Activated effector memory CD4-positive, alpha-beta T cell treated with anti-CD3 and anti-CD28 coated beads, Interleukin-2, amount 50 U/mL, for 16 hours (primary cell): ENCODE measurements around the gene FKBP1A.

Experiments used
- DNase-seq: peaks from one replicate; pipeline ENCODE4 v3.0.0-alpha.2; 2020

The FKBP1A gene

DNA sequence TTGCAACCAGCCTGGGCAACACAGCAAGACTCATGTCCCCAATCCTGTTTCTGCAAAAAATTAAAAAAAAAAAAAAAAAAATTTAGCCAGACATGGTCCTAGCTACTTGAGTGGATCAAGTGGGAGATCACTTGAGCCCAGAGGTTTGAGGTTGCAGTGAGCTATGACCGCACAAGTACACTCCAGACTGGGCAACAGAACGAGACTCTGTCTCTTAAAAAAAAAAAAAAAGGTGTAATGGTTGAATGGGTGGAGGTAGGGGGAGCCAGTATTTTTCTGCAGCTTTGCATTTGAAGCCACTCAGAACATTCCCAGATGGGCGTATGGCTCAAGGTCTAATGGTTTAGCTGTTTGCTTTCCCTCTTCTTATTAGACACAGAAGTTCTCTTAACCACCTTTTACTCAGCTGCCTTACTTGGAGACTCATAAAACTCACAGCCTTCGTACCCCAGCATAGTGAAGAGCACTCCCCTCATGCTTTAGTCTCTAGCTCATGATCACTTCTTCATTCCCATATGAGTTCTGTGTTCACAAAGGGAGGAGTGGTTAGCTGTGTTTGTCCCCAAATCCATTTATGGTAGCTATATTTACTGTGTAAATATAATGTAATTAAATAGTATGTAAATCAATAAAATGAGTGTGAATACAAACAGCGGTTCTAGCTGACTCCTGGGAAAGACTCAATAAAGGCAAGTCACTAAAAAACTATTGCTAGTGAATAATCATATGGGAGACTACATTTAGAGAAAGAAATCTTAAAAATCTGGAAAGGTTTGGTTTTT lies 9.0 kb downstream of the FKBP1A start:
- DNase-seq = no peak

DNA sequence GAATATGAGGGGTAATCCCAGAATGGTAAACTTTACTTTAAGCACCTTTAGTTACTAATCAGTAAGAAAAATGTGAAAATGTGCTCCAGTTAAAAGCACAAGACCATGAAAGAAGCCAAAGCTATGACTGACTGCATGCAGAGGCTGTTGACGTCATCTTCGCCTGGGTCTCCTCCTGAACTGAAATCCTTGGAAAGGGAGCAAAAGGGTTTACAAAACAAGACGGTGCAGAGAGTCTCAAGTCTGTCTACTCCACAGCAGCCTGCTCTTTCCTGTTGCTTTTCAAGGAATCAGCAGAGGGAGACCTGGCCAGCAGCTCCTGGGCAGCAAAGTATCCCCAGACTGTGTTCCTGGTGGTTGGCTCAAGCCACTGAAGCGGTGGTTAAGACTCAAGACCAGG lies 10.2 kb downstream of the FKBP1A start:
- DNase-seq = no peak

DNA sequence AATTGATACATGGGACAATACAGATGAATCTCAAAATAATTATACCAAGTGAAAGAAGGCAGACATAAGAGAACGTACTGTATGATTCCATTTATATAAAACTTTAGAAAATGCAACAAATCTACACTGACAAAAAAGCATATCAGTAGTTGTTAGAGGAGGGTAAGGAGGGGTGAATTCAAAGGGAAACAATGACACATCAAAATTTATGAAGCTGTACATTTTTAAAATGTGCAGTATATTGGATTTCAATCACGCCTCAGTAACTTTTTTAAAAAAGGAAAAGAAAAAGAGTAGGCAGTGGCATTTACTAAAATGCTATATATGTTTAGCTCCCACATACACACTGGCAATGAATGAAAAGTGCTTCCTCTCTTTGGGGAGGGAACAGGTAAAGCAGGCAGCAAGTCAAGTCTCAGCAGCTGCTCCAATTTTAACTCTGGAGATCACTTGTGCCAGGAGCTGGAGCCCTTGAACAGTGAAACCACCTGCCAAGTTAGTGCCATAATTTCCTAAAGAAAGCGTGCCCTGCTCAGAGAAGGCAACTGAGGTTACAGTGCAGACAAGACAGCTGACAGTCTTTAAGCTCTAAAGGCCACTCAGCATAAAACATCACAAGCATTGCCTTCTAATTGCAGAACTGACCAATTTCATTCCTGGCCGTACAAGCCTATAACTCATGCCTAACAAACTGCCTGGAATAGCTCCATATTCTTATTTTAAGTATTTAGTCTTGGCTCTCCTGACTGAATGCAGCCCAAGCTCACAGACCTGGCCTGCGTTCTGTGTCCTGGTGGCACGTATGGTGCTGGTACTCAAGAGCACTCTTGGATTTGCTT lies 10.9 kb downstream of the FKBP1A start:
- DNase-seq = no peak

DNA sequence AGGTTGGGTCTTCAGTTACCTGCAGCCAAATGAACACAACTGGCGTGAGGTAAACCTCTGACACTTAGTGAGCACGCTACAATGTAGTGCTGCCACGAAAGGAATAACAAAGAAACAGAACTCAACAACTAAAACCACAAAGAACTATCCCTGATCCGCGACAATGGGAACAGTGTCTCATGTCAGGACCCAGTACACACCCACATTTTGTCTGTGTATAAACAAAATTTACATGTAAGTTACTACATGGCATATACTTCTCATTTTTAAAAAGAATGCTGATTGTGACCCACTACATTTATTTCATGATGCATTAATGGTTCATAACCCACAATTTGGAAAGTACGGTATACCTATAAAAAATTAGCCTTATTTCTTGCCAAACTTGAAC lies 14.1 kb downstream of the FKBP1A start:
- DNase-seq = no peak

DNA sequence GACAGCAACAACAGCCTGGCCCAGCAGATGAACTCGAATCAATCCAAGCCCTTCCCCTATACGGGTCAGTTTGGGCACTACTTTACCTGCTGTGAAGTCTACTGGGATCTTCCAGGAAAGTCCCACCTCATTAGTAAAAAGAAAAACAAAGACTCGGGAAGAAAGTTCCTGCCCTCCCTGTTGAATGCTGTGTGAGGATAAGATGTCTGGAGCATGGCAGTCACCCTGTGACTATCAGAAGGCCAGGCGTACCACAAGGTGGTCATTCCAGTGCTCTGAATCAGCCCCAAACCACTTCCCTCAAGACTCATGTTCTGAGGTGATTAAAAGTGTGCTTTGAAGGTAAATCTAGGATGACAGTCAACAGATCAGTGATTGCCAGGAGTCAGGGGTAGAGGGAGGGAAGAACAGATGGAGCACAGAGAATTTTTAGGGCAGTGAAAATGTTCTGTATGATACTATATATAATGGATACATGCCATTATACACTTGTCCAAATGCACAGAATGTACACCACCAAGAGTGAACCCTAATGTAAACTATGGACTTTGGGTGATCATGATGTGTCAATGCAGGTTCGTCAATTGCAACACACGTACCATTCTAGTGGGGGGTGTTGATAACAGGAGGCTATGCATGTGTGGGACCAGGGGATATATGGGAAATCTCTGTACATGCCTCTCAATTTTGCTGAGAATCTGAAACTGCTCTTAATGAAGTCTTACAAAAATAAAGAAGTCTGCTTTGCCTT lies 14.7 kb downstream of the FKBP1A start:
- no peak for DNase-seq

DNA sequence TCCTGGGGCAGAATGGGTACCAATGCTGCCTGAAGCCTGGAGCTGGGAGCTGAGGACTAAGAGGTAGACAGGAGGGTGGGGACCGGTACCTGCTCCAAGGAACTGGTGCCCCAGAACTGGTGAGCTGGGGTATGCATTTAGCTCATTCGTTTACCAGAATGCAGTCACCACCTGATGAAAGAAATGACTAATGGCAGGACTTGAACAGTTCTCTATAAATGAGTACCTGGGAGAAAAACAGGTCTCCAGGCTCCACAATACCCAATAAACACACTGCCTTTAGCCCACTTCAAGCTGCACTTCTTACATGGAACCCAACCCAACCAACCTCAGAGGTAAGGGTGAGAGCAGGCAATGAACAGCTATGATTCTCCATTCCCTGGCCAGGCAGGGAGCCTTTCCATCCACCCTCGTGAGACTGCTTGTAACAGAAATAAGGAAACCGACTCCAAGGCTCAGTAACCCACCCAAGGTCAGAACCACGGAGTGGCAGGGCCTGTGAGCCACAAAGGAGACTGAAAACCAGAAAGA lies 15.4 kb downstream of the FKBP1A start:
- DNase-seq = no peak

DNA sequence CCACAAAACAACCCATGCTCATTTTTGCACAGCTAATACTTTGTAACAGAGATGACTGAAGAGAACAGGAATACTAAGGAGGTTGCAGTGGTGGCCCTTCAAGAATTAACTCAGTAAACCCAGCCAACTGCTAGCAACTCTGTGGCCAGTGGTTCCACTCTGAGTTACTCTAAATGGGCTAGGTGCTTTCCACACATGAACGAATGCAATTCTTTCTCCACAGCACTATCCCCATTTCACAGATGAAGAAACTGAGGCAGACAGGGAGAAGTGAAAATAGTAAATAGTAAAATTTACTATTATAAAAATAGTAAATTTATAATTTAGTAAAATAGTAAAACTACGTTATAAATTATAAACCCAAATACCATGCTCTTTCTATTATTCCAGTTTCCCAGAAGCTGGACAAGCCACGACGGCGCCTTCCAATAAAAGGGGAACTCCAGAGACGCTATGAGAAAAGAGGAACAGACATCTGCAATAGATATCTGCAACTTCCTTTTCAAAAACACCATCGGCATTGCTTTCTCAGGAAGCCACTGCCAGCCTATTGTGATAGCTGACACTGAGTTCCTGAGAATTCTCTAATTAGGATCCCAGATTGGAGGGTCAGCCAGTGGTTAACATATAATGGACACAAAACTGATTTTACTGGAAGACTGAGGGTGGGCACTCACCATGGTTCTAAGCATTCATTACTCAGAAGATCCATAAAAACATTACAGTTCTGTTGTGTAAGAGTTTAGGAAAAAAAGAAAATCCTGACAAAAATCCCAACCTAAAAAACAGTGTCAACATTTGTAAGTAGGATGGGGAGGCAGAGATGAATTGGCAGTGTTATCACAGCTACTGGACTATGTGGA lies 16.2 kb downstream of the FKBP1A start:
- DNase-seq = no peak

DNA sequence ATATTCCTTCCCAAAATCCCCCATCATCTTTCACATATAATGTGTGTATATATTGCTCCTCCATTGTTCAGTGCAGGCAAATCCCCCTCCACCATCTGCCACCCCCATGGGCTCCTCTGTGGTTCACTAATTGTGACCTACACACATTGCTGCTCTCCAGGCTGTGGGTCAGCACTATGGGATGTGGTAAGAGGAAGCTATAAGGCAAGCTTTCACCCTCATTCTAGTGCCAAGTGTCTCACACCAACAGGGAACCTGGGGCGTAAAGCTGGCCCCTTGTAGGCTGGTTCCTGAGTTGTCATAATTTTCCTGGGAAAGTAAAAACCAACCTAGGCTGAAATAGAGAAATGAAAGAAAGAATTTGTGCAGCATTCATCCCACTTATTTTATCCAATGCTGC lies 16.8 kb downstream of the FKBP1A start:
- DNase-seq = no peak

DNA sequence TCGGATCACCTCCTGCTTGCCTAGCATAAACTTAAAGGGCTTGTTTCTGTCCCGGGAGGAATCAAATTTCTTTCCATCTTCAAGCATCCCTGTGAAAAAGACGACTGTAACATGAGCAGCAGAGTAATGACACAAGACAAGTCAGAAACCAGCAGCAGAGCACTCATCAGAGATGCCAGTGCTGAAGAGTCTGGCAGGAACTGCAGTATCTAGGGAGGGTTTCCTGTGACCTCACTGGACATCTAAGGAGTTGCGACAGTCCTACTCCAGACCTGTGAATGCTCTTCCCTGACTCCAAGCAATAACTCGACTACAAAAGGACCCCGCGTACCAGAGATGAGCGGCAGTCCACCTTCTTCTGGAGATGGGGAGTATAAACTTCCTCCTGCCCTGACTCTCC lies 17.3 kb downstream of the FKBP1A start:
- DNase-seq = no peak

DNA sequence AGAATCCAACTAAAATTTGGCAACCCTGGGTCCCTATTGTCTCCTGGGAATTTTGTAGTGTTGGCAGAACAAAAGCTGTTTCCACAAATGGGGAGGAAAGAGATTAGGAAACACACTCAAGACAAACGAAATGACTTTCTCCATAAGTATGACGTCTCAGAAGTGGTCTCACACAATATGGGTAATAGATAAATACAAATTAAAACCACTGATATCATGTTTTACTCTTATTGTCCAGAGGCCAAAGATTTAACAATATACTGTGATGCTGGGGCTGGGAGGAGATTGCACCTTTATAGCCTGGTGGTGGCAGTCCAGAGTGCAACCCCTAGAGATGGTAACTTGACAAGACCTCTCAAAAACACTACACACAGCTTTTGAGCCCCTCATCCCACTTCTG lies 18.6 kb downstream of the FKBP1A start:
- no peak for DNase-seq

DNA sequence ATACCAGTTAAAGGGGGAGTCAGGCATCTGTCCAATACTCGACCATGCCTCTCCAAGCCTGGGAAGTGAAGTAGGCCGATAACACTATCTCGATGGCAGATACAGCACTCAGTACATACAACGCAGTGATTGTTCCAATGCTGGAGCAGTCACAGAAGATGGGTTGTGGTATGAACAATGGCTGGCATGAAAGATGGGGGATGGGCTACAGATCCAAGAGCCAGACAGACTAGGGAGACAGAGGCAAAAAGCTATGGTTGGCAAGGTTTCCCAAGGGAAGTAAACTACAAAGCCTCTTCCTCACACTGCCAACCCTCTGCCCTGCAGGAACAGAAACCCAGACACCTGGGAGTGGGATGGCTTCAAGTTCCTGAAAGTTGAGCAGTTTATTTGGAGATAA lies 19.2 kb downstream of the FKBP1A start:
- no peak for DNase-seq

DNA sequence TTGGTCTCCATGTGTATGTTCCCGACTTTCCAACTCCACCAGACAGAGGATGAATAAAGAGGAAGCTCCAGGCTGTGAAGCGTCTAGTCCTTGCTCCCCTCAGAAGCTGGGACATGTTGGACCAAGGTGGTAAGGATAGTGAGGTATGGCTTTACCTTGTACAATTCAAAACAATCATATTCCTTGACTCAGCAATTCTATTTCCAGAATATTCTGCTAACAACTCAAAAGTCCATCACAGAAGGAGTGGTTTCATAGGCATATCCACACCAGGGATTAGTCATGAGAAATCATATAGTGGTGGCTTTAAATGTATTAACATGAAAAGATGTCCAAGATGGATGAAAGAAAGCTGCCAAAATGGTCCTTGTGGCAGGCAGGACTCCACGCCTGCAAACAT lies 19.8 kb downstream of the FKBP1A start:
- no peak for DNase-seq

DNA sequence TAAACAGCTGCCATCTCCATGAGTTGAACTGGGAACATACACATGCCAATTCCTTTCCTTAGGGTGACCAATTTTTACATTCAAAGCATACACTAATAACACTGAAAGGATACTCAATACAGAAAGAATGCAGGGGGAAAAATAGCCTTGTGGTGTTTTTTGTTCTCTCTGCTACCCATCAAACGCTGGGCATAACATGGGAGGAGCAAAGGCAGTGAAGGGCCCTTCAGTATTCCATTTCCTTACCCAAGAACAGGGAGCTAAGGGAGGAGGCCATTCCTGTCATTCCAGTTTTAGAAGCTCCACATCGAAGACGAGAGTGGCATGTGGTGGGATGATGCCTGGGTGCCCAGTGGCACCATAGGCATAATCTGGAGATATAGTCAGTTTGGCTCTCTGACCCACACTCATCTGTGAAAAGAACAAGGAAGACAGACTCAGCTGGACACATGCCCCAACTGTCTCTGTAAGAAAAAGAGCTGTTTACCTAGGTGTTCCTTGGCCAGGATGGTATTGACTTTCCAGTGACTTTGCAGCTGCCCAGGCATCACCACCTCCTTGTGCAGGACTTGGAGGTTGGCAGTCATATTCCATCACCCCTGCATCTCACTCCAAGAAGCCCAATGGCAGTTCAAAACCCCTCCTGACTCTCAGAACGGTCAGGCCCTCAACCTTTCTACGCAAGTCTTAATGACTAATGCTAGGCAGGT lies 20.9 kb downstream of the FKBP1A start:
- DNase-seq = no peak

DNA sequence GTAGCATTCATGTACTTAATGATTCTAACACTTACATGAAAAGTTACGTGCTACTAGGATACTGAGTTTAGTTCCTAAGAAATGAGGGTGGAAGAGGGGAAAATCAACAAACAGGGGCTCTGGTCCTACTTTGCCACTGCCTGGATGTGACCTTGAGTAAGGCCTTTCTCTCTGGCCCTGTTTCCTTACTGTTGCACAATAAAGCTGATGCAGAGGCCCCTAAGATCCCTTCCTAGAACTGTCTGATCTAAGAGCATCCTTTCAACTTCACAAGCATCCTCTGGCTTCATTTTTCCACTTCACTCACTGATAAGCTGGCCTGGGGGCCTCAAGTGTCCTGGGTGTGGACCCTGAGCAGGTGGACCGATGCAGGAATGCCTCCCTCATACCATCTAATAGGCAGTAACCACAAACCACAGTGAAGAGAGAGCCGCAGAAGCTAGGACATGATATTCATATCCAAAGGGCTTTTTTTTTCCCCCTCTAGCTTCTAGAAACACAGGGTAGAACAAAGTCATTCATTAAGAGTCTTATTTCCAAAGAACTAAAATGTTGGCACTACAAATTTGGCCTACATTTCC lies 21.6 kb downstream of the FKBP1A start:
- no peak for DNase-seq

DNA sequence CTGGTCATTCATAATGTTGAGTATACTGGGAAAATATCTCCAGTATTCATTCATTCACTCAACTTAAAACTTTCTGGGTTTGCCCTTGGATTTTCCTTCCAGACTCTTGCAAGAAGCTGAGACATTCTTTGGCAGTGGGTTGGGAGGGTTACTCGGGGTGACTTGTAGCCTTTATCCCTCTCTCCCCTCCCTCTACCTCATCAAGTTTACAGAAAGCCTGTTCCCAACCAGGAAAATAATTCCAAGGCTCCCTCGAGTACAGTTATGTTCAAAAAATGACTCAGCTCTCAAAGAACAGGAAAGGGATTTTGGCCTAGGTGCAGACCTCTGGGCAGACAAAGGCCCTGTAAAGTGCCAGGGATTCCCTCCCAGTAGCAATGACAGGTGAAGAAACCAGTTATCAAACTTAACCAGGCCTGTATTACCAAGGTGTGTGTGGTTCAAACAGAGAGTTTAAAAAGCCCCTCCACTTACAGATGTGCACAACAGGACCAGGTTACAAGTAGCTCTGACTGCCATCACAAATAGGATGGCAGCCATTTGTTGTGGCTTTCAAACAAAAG lies 22.2 kb downstream of the FKBP1A start:
- no peak for DNase-seq

DNA sequence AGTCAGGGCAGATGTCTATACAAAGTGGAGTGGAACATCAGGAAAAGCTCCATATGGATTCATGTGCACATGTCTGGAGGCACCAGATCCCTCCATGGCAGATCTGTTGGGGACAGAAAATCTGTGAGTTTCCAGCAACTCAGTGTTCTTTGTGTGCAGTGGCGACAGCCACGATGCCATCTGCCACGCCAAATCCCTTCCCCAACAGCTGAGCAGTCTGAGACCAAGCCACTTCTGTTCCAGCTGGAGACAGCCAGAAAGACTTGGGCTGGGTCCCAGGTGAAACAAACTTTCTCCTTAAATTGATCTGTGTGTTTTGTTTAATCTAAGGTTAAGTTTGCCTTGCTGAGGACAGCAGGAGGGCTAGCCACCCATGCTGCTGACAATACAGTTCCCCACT lies 22.9 kb downstream of the FKBP1A start:
- no peak for DNase-seq

DNA sequence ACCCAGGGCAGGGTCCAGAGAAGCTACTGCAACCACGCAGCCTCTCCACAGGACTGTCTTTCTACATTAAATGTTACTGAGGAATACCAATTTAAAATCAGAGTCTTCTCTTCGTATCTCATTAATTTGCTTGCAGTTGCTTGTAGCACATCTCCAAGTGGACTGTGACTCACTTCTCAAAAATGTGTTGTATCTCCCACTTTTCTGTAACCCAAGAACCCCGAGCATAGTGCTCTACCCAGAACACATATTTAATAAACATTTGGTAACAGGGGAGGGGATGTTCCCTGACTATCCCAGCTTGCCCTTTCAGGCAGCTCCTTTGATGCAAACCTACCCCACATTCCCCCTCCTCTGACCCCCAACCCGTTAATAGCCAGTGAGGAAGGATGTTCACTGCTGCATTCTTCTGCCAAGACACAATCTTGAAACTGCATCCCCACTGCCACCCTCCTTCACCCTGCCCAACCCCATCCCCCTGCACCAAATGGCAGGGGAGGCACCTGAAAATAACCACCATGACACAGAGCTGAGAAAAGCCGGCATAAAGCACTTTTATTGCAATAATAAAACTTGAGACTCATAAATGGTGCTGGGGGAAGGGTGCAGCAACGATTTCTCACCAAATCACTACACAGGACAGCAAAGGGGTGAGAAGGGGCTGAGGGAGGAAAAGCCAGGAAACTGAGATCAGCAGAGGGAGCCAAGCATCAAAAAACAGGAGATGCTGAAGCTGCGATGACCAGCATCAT lies 24.2 kb downstream of the FKBP1A start:
- DNase-seq = no peak

DNA sequence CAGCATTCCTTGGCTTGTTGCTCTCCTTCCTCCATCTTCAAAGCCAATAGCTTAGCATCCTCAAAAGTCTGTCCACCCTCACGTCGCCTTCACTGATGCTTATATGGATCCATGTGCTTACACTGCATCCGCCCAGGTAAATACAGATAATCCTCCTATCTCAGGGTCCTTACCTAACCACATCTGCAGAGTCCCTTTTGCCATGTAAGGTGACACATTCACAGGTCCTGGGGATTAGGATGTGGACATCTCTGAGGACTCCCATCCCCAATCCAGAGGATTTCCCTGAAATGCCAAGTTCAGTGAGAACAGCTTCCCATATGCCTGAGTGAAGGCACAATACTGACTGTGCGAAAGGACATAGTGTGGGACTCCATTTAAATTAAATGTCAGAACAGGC lies 25.4 kb downstream of the FKBP1A start:
- DNase-seq = no peak

DNA sequence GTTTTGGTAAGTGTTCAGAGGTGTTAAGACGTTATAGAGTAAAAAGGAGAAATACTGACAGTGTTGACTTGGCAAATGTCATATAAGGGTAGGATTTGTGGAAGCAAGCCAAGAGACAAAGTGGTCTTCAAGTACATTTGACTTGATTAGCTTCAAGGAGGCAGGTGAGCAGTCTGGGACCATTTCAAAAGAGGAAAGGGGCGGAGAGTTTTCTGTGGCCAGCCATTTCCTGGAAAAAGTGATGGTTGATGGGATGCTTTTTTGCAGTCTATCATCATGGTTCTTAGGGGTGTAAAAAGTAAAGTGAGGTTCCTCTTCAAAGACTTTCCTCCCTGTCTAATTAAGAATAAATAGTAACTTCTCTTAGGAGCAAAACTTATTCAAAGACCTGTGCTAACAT lies 28.7 kb downstream of the FKBP1A start:
- peak; percentile 78 for DNase-seq

DNA sequence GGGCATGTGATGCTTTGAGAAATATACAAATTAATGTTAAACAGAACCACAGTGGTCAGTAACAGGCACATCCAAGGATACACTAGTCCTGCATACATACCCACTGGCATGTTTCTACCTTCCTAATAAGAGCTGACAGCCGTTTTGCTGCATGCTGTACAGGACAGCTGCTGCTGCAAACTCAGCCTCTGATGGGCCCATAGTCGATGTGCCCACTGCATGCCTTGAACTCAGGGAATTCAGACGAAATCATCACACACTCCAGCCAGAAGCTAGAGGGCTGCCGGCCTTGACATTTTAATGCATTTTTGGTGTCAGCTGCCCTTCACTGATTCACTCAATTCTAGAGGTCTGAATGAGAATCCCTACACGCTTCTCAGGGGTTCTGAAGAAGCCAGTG lies 29.3 kb downstream of the FKBP1A start:
- no peak for DNase-seq
